GM12878 (cell line): ENCODE results near the gene IL27RA. TPM values are rescaled to one million over a fixed set of nuclear protein-coding genes. Genes with fewer than 3 reads are reported as not detected.

ENCODE experiments used
- PRDM15 ChIP-seq: fragments of 450-650 bp; formaldehyde crosslinking; IDR thresholded peaks from 2 replicates; pipeline ENCODE4 v1.4.0; 2020; ENCODE audit warnings: mild to moderate bottlenecking, moderate library complexity
- polyA plus RNA-seq, 11 experiments: library from polyadenylated mRNA; depleted of rRNA in 4 of 11; unstranded in 6 of 11; stranded (reverse) in 5 of 11; fragments of >200 nt; fragmentation: Nextera tagmentation in 4 of 11; fragmentation: Illumina TruSeq in 1 of 11; extraction: Ambion mirVana in 4 of 11; extraction: Trizol in 1 of 11; gene quantifications; 1 replicate in 1 of 11; 2 replicates in 10 of 11; pipeline versions ENCODE4 v1.2.1 to v1.2.3, GENCODE V29; 2011 to 2016; ENCODE audit warnings: inconsistent platforms in 2 of 11, missing spikeins in 2 of 11, low read depth in 1 of 11
- total RNA-seq, 4 experiments: library from RNA; depleted of rRNA in 3 of 4; stranded (reverse); fragments of >200 nt in 3 of 4; fragmentation: Illumina TruSeq in 1 of 4; extraction: Trizol in 1 of 4; gene quantifications; 2 replicates each; pipeline versions ENCODE4 v1.2.1 to v1.2.3, GENCODE V29; 2013 to 2021
- TF ChIP-seq, protein P1 (sequence below): fragments of 450-650 bp; IDR thresholded peaks from 2 replicates; pipeline ENCODE4 v1.6.1; 2017; ENCODE audit warnings: antibody characterized with exemption, mild to moderate bottlenecking, moderate library complexity
- TF ChIP-seq, protein P2 (sequence below): fragments of 450-650 bp; IDR thresholded peaks from 2 replicates; pipeline ENCODE4 v1.6.1; 2017; ENCODE audit warnings: mild to moderate bottlenecking

IL27RA gene
- total and polyA plus RNA-seq, 10 of the 15 experiments (the other 5 are each of a cell fraction or from before 2014, with no cell fraction given): 8.4 to 63.5 (median 41.2) TPM

DNA sequence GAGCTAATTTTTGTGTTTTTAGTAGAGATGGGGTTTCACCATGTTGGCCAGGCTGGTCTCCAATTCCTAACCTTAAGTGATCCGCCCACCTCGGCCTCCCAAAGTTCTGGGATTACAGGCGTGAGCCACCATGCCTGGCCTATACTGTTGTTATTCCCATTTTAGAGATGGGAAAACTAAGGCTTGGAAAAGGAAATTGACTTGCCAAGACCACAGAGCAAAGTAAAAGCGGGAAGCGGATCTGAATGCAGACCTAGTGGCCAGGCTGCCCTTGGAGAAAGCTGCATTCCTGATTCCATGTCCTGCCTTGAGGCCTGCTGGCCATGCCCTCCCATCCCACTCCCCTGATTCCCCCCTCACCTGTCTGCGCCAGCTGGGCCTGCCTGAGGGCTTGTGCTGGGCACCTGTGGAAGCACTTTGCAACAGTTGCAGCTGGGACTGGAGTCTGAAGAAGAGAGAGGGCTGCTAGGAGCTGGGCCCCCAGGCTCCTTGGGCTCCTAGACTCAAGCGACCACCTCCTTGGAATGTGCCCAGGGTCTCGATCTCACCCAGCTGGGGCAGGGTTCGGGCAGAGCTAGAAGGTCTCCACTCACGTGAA lies 24.6 kb downstream of the IL27RA start (continued):
- TF ChIP-seq, protein P1, sequence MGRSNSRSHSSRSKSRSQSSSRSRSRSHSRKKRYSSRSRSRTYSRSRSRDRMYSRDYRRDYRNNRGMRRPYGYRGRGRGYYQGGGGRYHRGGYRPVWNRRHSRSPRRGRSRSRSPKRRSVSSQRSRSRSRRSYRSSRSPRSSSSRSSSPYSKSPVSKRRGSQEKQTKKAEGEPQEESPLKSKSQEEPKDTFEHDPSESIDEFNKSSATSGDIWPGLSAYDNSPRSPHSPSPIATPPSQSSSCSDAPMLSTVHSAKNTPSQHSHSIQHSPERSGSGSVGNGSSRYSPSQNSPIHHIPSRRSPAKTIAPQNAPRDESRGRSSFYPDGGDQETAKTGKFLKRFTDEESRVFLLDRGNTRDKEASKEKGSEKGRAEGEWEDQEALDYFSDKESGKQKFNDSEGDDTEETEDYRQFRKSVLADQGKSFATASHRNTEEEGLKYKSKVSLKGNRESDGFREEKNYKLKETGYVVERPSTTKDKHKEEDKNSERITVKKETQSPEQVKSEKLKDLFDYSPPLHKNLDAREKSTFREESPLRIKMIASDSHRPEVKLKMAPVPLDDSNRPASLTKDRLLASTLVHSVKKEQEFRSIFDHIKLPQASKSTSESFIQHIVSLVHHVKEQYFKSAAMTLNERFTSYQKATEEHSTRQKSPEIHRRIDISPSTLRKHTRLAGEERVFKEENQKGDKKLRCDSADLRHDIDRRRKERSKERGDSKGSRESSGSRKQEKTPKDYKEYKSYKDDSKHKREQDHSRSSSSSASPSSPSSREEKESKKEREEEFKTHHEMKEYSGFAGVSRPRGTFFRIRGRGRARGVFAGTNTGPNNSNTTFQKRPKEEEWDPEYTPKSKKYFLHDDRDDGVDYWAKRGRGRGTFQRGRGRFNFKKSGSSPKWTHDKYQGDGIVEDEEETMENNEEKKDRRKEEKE: no peak
- TF ChIP-seq, protein P2, sequence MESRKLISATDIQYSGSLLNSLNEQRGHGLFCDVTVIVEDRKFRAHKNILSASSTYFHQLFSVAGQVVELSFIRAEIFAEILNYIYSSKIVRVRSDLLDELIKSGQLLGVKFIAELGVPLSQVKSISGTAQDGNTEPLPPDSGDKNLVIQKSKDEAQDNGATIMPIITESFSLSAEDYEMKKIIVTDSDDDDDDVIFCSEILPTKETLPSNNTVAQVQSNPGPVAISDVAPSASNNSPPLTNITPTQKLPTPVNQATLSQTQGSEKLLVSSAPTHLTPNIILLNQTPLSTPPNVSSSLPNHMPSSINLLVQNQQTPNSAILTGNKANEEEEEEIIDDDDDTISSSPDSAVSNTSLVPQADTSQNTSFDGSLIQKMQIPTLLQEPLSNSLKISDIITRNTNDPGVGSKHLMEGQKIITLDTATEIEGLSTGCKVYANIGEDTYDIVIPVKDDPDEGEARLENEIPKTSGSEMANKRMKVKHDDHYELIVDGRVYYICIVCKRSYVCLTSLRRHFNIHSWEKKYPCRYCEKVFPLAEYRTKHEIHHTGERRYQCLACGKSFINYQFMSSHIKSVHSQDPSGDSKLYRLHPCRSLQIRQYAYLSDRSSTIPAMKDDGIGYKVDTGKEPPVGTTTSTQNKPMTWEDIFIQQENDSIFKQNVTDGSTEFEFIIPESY: no peak
- TF ChIP-seq PRDM15 (CRISPR knock-in tag): no peak
